BE2C (cell line): ENCODE measurements around the gene SNTG2.

Source experiments
- DNase-seq: peaks from one replicate; pipeline ENCODE4 v3.0.0-alpha.2; 2020
- H3K27me3 ChIP-seq: fragments of 250-450 bp; sonication (Bioruptor Pico); 2 replicates; pipeline ENCODE4 v1.5.1; 2020; ENCODE audit warnings: mild to moderate bottlenecking
- H3K36me3 ChIP-seq: fragments of 250-450 bp; sonication (Bioruptor Pico); 2 replicates; pipeline ENCODE4 v1.5.1; 2020; ENCODE audit warnings: mild to moderate bottlenecking
- H3K4me1 ChIP-seq: fragments of 250-450 bp; sonication (Bioruptor Pico); 2 replicates; pipeline ENCODE4 v1.5.1; 2020
- H3K4me3 ChIP-seq: 2 replicates; pipeline ENCODE4 v1.5.1; 2011; ENCODE audit warnings: low read depth, low read length
- H3K9me3 ChIP-seq: fragments of 250-450 bp; sonication (Bioruptor Pico); 2 replicates; pipeline ENCODE4 v1.5.1; 2020
- CTCF ChIP-seq: IDR thresholded peaks from 2 replicates; pipeline ENCODE4 v1.5.1; 2012; ENCODE audit warnings: mild to moderate bottlenecking, low read depth, low read length

Gene SNTG2

GRCh38 chr2:961786-962185 is 11.1 kb downstream of the SNTG2 start:
- no peak for DNase-seq
- Histone ChIP-seq H3K9me3 (no peaks in the 10 kb centered on the region), H3K4me3 (no peak overlapping the region), H3K27me3 (no peaks in the 10 kb centered on the region), H3K4me1 (no peaks in the 10 kb centered on the region), H3K36me3 (no peaks in the 10 kb centered on the region)
- no peak for TF ChIP-seq CTCF

GRCh38 chr2:963876-964275 is 13.2 kb downstream of the SNTG2 start:
- DNase-seq: no peak

GRCh38 chr2:964562-964961 is 13.9 kb downstream of the SNTG2 start:
- Histone ChIP-seq H3K36me3 (no peaks in the 10 kb centered on the region), H3K4me3 (no peak overlapping the region), H3K9me3 (no peaks in the 10 kb centered on the region)

More at GRCh38 chr2:963876-964275, 13.2 kb downstream of the SNTG2 start:
- Histone ChIP-seq H3K4me1 (no peaks in the 10 kb centered on the region), H3K4me3 (no peak overlapping the region), H3K27me3 (no peaks in the 10 kb centered on the region), H3K36me3 (no peaks in the 10 kb centered on the region), H3K9me3 (no peaks in the 10 kb centered on the region)
- no peak for TF ChIP-seq CTCF

GRCh38 chr2:965640-966147 is 15.0 kb downstream of the SNTG2 start:
- no peaks in the 10 kb centered on the region for H3K27me3 ChIP-seq
- no peak for TF ChIP-seq CTCF
- no peaks in the 10 kb centered on the region for H3K9me3 ChIP-seq
- no peak overlapping the region for H3K4me3 ChIP-seq
- H3K4me1 ChIP-seq: no peaks in the 10 kb centered on the region
- H3K36me3 ChIP-seq: no peaks in the 10 kb centered on the region
- DNase-seq: no peak

More at GRCh38 chr2:964562-964961, 13.9 kb downstream of the SNTG2 start:
- no peak for TF ChIP-seq CTCF
- Histone ChIP-seq H3K4me1 (no peaks in the 10 kb centered on the region), H3K27me3 (no peaks in the 10 kb centered on the region)
- no peak for DNase-seq

GRCh38 chr2:973129-973528 is 22.5 kb downstream of the SNTG2 start:
- no peaks in the 10 kb centered on the region for H3K36me3 ChIP-seq
- no peak for TF ChIP-seq CTCF
- no peaks in the 10 kb centered on the region for H3K27me3 ChIP-seq
- no peak overlapping the region for H3K4me3 ChIP-seq
- no peak for DNase-seq
- H3K9me3 ChIP-seq: no peaks in the 10 kb centered on the region
- no peaks in the 10 kb centered on the region for H3K4me1 ChIP-seq

- Histone ChIP-seq H3K4me3 (no peak overlapping the region), H3K9me3 (no peaks in the 10 kb centered on the region), H3K4me1 (no peaks in the 10 kb centered on the region), H3K36me3 (no peaks in the 10 kb centered on the region), H3K27me3 (no peaks in the 10 kb centered on the region)
- DNase-seq: no peak
- no peak for TF ChIP-seq CTCF
These were observed 23.4 kb downstream of the SNTG2 start for GRCh38 chr2:974054-974453.
